Astrocyte of the spinal cord (primary cell): ENCODE results near the gene UPF2.
"Not testable (repeated sequence)": the region's sequence is repeated elsewhere in the genome, so short reads cannot be mapped to it uniquely, and the experiment has no call there.

Source experiments
- DNase-seq: peaks from one replicate; pipeline ENCODE4 v3.0.0; 2011; ENCODE audit warnings: low read depth, low spot score
- H3K4me3 ChIP-seq: 2 replicates; pipeline ENCODE4 v1.5.1; 2011; ENCODE audit warnings: low read depth, mild to moderate bottlenecking, low read length, moderate library complexity
- CTCF ChIP-seq: IDR thresholded peaks from 2 replicates; pipeline ENCODE4 v1.5.1; 2012; ENCODE audit warnings: low read depth, mild to moderate bottlenecking, low read length, inconsistent platforms
- in situ Hi-C: cut with HindIII; loops from 2 replicates; pipeline ENCODE4 v1.10.0; 2017; ENCODE audit warnings: low sequenced_read_pairs

The UPF2 gene

DNA sequence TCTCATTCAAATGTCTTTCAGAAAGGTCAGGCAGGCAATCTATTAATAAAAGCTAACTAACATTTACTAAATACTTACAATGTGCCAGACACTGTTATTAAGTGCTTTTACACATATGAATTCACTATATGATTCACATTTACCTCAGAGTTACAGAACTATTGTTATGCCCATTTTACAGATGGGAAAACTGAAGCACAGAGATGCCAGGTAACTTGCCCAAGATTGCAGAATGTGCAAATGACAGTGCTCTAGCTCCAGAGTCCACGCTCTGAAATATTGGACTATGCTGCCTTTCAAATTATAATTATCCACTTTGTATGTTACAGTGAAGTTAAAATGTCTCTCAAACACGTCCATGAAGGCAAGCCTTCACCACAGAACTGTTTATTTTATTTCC, 22.0 kb downstream of the UPF2 start:
- DNase-seq = no peak
- no peak for TF ChIP-seq CTCF
- no peak overlapping the region for H3K4me3 ChIP-seq
- in situ Hi-C loops = no loop called here

- TF ChIP-seq CTCF = no peak
- no peak for DNase-seq
- H3K4me3 ChIP-seq = no peak overlapping the region
- in situ Hi-C loops = no loop called here
Measured at GRCh38 chr10:12019283-12019971, 23.2 kb downstream of the UPF2 start.

DNA sequence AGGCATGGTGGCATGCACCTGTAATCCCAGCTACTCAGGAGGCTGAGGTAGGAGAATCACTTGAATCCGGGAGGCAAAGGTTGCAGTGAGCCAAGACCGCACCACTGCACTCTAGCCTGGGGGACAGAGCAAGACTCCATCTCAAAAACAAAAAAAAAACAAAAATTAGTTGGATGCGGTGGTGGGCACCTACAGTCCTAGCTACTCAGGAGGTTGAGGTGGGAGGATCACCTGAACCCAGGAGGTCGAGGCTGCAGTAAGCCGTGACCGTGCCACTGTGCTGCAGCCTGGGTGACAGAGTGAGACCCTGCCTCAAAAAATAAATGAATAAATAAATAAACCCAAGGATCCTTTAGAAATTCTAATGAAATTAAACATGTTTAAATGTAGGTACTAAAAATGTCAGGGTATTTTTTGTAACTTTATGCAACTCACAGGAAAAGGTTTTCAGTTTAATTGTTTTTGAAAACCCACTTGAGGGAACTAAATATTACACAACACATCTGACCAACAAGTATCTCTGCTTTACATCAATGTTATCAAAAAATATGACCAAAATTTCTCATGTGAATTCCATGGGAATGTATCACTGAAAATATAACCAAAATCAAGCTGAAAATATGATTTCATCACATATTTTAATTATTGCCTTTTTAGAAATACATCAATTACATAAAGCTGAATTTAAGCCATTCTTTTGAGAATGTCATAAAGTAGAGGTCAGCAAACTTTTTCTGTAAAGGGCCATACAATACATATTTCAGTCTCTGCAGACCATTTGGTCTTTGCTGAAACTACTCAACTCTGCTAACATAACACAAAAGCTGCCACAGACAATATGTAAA, 23.9 kb downstream of the UPF2 start:
- in situ Hi-C loops = no loop called here
- DNase-seq = no peak
- TF ChIP-seq CTCF = no peak
- no peak overlapping the region for H3K4me3 ChIP-seq

DNA sequence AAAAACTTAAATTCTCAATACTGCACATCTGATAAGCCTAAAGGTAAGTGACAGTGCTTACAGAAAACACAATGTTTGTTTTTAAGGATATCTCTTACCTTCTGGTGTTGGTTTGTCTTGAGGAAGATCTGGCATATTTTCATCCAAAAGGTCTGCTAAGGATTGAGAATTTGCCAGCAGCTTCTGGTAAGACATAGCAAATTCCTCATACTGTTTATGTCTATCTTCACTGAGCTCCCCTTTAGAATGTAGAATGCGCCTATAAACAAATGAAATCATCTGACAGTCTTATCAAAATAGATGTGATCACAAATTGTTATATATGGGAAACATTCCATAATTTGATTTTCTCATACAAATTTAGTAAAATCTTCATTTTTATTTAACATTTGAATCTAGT, 28.7 kb downstream of the UPF2 start:
- H3K4me3 ChIP-seq = no peak overlapping the region
- TF ChIP-seq CTCF = no peak
- in situ Hi-C loops = no loop called here
- no peak for DNase-seq

- H3K4me3 ChIP-seq, DNase-seq, in situ Hi-C loops: not testable (repeated sequence)
Measured at GRCh38 chr10:12013391-12013790, 29.2 kb downstream of the UPF2 start.

DNA sequence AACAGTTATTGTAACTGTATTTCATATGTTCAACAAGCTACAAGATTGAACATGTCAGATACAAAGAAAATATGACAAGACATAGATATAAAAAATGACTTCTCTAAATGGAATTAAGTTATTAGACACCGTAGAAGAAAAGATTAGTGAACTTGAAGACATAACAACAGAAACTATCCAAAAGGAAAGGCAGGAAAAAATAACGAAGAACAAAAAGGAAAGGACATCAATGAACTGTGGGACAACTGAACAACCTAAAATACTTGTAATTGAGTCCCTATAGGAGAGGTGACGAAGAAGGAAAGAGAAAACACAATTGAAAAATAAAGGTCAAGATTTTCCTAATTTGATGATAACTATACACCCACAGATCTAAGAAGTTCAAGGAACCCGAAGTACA, 32.3 kb downstream of the UPF2 start:
- H3K4me3 ChIP-seq = no peak overlapping the region
- no peak for DNase-seq
- no peak for TF ChIP-seq CTCF
- in situ Hi-C loops = no loop called here

DNA sequence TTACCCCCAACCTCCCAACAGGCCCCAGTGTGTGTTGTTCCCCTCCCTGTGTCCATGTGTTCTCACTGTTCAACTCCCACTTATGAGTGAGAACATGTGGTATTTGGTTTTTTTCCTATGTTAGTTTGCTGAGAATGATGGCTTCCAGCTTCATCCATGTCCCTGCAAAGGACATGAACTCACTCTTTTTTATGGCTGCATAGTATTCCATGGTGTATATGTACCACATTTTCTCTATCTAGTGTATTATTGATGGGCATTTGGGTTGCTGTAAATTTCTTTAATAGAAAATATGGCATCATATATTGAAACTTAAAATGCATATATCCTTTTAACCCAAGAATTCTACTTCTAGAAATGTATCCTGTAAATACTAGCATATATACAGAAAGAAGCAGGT, 33.8 kb downstream of the UPF2 start:
- in situ Hi-C loops, DNase-seq, H3K4me3 ChIP-seq: not testable (repeated sequence)
